GM18867 (cell line): Measurements from ENCODE around the gene LNX1.

ENCODE experiments used
- ATAC-seq: cut with Tn5 transposase; IDR thresholded peaks from one replicate; pipeline ENCODE4 v1.9.1; 2021; ENCODE audit warnings: mild to moderate bottlenecking, moderate library complexity; ENCODE audit not compliant: unreplicated experiment

Gene LNX1

DNA sequence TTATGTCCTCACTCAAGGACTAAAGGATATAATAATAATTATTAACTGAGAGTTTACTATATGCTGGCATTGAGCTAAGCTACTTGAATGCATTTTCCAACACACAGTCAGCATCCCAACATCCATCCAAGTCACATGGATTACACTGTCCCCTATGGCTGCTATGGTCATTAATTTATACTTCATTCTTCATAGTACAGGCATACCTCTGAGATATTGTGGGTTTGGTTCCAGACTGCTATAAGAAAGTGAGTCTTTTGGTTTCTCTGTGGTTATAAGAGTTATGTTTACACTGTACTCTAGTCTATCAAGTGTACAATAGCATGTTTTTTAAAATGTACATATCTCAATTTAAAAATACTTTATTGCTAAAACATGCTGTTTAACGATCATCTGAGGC is 89.2 kb downstream of the LNX1 start:
- no peak for ATAC-seq

GRCh38 chr4:53501561-53501960 is 89.7 kb downstream of the LNX1 start:
- no peak for ATAC-seq

DNA sequence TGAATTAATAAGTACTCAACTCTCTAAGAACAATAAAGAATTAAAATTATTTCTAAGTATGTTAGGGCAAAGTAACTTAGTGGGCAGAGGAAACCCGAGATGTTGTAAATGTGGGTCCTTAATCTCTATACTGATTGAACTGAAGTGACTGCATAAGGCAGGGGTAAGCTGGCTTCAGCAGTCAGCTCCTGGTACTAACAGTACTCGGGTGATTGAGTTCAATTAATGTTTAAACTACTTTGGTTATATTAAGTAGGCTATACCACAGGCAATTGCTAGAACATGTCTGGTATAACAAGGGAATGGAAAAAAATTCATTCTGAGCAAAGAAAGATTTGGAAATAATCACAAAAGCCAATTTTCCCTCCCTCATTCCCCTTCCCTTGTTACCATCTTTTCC is 90.7 kb downstream of the LNX1 start:
- ATAC-seq = no peak

DNA sequence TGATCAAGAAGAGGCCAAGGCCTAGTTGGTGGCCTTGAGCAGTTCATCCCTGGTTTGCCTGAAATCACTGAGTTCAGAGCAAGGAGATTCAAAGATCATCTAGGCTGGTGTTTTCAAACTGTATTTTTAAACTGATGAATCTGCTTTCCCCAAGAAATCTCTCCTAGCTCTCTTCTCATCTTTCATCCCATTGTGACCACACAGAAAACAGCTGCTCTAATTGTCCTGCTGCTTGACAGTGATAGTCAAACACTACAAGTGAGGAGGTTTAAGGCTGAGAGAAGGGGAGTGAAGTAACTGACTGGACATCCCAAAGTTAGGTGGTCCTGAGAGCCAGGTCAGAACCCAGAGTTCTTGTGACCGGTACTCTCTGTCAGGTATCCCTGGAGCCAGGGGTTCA is 91.5 kb downstream of the LNX1 start:
- ATAC-seq = no peak

DNA sequence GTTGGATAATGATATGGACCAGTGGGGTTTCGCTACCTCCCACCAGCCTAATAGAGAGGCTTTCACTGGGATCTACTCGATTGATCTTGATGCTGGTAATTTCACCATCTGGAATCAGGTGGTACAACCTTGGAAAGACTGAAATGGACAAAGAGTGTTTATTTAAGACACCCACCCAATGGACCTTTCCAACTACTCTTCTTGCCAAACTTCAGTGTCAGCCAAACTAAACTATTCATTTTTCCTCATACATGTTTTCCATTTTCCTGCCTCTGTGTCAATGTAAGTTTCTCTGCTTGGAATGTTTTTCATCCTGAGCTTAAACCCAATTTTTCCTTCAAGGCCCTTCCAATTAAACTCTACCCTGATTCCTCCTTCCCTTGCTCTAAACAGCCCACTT is 92.6 kb downstream of the LNX1 start:
- no peak for ATAC-seq

- ATAC-seq = no peak
Measured at GRCh38 chr4:53497487-53498244, 93.6 kb downstream of the LNX1 start.

GRCh38 chr4:53494851-53495250 is 96.4 kb downstream of the LNX1 start:
- ATAC-seq = no peak

DNA sequence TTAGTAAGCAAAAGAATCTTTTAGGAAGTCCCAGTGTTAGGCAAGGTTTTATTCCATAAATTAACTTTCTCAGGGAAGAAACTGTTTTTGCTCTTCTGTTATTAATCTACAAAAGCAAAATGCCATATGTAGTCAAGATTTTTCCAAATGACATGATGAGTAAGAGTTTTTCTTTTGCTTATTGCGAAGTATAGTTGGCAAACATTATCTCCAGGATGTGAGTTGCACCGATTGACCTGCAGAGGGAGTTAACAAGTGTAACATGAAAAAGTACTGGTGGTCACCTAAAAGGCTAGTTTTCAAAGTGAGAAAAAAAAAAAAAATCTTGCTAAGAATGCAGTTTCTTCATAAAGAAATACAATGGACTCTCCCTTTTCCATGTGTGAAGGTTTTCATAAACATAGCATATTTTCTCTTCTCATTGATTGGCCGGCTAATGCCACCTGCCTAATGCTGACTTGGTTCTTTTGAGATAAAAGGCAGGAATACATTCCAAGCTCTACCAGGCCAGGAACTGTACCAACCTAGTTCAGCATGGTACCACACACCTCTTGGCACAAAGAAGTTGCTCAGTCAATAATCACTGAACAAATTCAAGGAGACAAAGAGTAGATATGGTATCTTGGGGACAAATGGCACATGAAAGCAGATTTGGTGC is 100.2 kb downstream of the LNX1 start:
- no peak for ATAC-seq

GRCh38 chr4:53490161-53490956 is 100.9 kb downstream of the LNX1 start:
- no peak for ATAC-seq

- ATAC-seq = no peak
Measured at GRCh38 chr4:53489279-53489889, 101.9 kb downstream of the LNX1 start.

- ATAC-seq = no peak
Measured at GRCh38 chr4:53487766-53488165, 103.5 kb downstream of the LNX1 start.

DNA sequence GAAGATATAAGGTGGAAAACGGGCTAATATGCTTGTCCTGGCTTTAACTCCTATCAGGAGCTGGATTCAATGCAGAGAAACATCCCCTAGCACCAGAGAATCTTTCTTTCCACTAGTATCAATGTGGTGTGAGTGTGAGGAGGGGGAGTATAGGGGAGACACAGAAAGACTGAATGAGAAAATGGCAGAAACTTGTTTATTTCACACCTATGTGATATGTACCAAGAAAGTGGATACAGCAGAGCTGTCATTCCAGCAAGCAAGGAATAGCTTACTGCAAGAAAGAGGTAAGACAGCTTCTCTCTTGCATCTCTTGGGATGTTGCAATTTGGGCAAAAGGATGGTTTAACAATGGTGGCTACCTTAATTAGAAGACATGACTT is 105.6 kb downstream of the LNX1 start:
- no peak for ATAC-seq

DNA sequence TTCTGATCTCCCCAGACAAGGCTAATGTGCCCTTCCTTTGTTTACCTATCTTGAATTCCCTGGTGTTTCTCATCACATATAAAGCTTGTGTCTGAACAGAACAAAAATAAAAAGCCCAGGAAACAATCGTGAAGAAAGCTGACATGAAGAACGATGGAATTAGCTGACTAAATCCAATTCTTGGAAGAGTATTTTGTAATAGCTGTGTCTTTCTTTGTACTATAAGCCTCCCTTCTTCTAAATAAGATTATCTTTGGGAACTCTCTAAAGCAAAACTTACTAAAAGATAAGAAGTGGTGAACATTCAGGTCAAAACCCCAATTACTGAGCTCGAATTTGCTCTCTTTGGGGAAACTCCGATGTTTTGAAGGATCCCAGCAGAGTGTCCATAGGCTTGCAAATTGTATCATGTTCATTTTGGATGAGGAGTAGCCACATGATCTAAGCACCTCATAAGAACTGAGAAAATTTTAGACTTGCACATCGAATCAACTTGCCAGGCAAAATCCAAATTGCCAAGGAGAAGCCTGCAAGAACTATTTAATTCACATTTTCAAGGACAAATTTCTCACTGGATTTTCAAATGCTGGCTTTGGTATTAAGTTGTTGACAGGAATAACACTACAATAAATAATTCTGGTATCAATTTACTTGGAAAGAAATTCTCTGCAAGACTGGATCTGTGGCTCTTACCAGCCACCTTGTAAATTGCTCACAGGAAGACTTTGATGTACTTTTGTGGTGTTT is 106.2 kb downstream of the LNX1 start:
- ATAC-seq = no peak

DNA sequence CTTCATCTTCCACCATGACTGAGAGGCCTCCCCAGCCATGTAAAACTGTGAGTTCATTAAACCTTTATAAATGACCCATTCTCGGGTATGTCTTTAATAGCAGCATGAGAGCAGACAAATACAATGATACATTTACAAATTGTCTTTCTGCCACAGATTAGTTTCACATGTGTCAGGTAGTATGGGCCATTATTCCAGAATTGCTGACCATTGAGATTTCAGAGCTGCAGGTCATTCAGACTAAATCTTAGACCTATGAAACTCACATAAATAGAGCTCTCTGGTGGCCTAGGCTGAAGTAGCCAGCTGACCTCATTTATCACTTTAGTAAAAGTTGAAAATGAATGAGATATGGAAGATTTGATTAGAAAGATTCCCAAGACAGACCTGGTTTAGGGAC is 108.0 kb downstream of the LNX1 start:
- ATAC-seq = no peak

DNA sequence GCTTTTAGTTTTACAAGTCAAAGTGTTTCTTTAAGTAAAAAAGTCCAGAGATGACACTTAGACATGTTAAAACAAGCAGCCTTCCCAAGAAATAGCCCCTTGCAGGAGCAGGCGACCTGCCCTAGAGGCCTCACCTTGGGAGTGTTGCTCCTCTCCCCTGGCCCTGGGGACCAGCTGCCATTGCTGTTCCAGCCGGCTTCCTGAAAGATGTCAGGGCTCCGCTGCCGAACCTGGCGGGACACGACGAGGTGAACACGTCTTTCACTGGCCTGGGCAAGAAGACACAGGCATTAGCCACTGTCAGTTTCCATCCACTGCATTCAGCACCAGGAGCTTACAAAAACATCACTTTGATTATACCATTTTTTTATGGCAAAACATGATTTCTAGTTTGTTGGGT is 109.7 kb downstream of the LNX1 start:
- ATAC-seq = no peak

GRCh38 chr4:53480909-53481308 is 110.4 kb downstream of the LNX1 start:
- ATAC-seq = no peak

GRCh38 chr4:53479736-53480525 is 111.4 kb downstream of the LNX1 start:
- ATAC-seq = no peak

- no peak for ATAC-seq
Measured at GRCh38 chr4:53478671-53479456, 112.4 kb downstream of the LNX1 start.

DNA sequence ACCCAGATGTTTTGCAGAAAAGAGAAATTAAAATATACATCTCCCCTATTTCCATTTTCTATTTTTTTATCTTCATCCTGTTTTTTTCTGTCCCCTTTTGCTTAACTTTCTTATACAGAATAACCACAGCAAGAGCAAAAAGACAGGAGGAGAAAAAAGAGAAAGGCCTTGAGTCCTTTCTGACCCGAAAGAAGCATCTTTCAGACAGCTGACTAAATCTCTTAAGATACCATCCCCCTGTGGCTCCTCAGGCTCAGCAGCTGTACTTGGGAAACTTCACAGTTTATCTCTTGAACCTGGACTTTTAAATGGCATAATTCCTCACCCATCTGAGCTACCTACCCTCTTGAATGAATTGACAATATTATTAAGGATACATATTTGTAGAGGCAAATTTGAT is 113.7 kb downstream of the LNX1 start:
- no peak for ATAC-seq
